Duodenal mucosa (tissue), 2 donors: ENCODE results near the gene GSG1L.

Experiments
- H3K27ac ChIP-seq: one replicate; pipeline ENCODE4 v1.7.0; 2013; ENCODE audit warnings: low read depth, low read length
- H3K27me3 ChIP-seq, 2 donors: one replicate each; pipeline ENCODE4 v1.7.0; 2013; ENCODE audit warnings: low read length in 2 of 2, control low read depth in 1 of 2; ENCODE audit not compliant: insufficient read depth in 2 of 2, control insufficient read depth in 1 of 2
- H3K36me3 ChIP-seq, 2 donors: one replicate each; pipeline ENCODE4 v1.7.0; 2013; ENCODE audit warnings: low read length in 2 of 2, control low read depth in 1 of 2; ENCODE audit not compliant: insufficient read depth in 2 of 2, control insufficient read depth in 1 of 2
- H3K4me1 ChIP-seq, 2 donors: one replicate each; pipeline ENCODE4 v1.7.0; 2013; ENCODE audit warnings: low read length in 2 of 2, control low read depth in 1 of 2; ENCODE audit not compliant: insufficient read depth in 2 of 2, control insufficient read depth in 1 of 2
- H3K4me3 ChIP-seq, 2 donors: one replicate each; pipeline ENCODE4 v1.7.0; 2013; ENCODE audit warnings: low read length in 2 of 2, low read depth in 1 of 2
- H3K9ac ChIP-seq, 2 donors: one replicate each; pipeline ENCODE4 v1.7.0; 2013; ENCODE audit warnings: low read length in 2 of 2, low read depth in 1 of 2
- H3K9me3 ChIP-seq, 2 donors: one replicate each; pipeline ENCODE4 v1.7.0; 2013; ENCODE audit warnings: low read length in 2 of 2, control low read depth in 1 of 2; ENCODE audit not compliant: control insufficient read depth in 1 of 2

GSG1L gene

GRCh38 chr16:28092721-28093384 lies 29.3 kb upstream of the GSG1L start:
- Histone ChIP-seq H3K9me3 (no peaks in the 10 kb centered on the region), H3K27me3 (no peaks in the 10 kb centered on the region), H3K4me3 (no peak overlapping the region), H3K4me1 (no peaks in the 10 kb centered on the region), H3K36me3 (peaks cover 0 to 11% of the 10 kb centered on the region in 2 donors), H3K27ac (no peak overlapping the region), H3K9ac (no peak overlapping the region)

GRCh38 chr16:28091656-28092055 lies 28.1 kb upstream of the GSG1L start:
- no peak overlapping the region for H3K27ac ChIP-seq
- H3K27me3 ChIP-seq, result no peaks in the 10 kb centered on the region
- H3K9ac ChIP-seq, result no peak overlapping the region
- H3K4me3 ChIP-seq, result no peak overlapping the region
- peaks cover 0 to 2% of the 10 kb centered on the region in 2 donors for H3K36me3 ChIP-seq
- no peaks in the 10 kb centered on the region for H3K9me3 ChIP-seq
- H3K4me1 ChIP-seq, result no peaks in the 10 kb centered on the region

- Histone ChIP-seq H3K4me3 (no peak overlapping the region), H3K27me3 (no peaks in the 10 kb centered on the region), H3K36me3 (peaks cover 0 to 2% of the 10 kb centered on the region in 2 donors), H3K9ac (no peak overlapping the region), H3K9me3 (no peaks in the 10 kb centered on the region), H3K27ac (no peak overlapping the region), H3K4me1 (no peaks in the 10 kb centered on the region)
Measured at GRCh38 chr16:28090646-28091377, 27.3 kb upstream of the GSG1L start.

- no peaks in the 10 kb centered on the region for H3K4me1 ChIP-seq
- no peak overlapping the region for H3K4me3 ChIP-seq
- H3K36me3 ChIP-seq, result peaks cover 0 to 2% of the 10 kb centered on the region in 2 donors
- H3K9me3 ChIP-seq, result no peaks in the 10 kb centered on the region
- no peak overlapping the region for H3K9ac ChIP-seq
- H3K27me3 ChIP-seq, result no peaks in the 10 kb centered on the region
- H3K27ac ChIP-seq, result no peak overlapping the region
Measured at GRCh38 chr16:28089992-28090365, 26.5 kb upstream of the GSG1L start.

GRCh38 chr16:28089205-28089991 lies 25.9 kb upstream of the GSG1L start:
- Histone ChIP-seq H3K27ac (no peak overlapping the region), H3K4me1 (no peaks in the 10 kb centered on the region), H3K36me3 (peaks cover 0 to 2% of the 10 kb centered on the region in 2 donors), H3K4me3 (no peak overlapping the region), H3K9me3 (no peaks in the 10 kb centered on the region), H3K27me3 (no peaks in the 10 kb centered on the region), H3K9ac (no peak overlapping the region)

- no peaks in the 10 kb centered on the region for H3K27me3 ChIP-seq
- H3K36me3 ChIP-seq, result peaks cover 0 to 2% of the 10 kb centered on the region in 2 donors
- H3K9me3 ChIP-seq, result no peaks in the 10 kb centered on the region
- H3K9ac ChIP-seq, result no peak overlapping the region
- H3K4me3 ChIP-seq, result no peak overlapping the region
- no peak overlapping the region for H3K27ac ChIP-seq
- peaks cover 0 to 2% of the 10 kb centered on the region in 2 donors for H3K4me1 ChIP-seq
Measured at GRCh38 chr16:28087675-28088300, 24.3 kb upstream of the GSG1L start.

- Histone ChIP-seq H3K27ac (no peak overlapping the region), H3K36me3 (peaks cover 0 to 2% of the 10 kb centered on the region in 2 donors), H3K27me3 (no peaks in the 10 kb centered on the region), H3K9ac (no peak overlapping the region), H3K4me3 (no peak overlapping the region), H3K9me3 (no peaks in the 10 kb centered on the region), H3K4me1 (peaks cover 0 to 5% of the 10 kb centered on the region in 2 donors)
Measured at GRCh38 chr16:28087140-28087660, 23.7 kb upstream of the GSG1L start.

- peaks cover 0 to 5% of the 10 kb centered on the region in 2 donors for H3K4me1 ChIP-seq
- H3K27me3 ChIP-seq, result no peaks in the 10 kb centered on the region
- no peak overlapping the region for H3K4me3 ChIP-seq
- no peaks in the 10 kb centered on the region for H3K9me3 ChIP-seq
- H3K9ac ChIP-seq, result no peak overlapping the region
- no peaks in the 10 kb centered on the region for H3K36me3 ChIP-seq
- no peak overlapping the region for H3K27ac ChIP-seq
Measured at GRCh38 chr16:28086186-28087139, 22.9 kb upstream of the GSG1L start.
